HG02852 (cell line): Measurements from ENCODE around the gene NTRK3.

Experiments used
- ATAC-seq: cut with Tn5 transposase; IDR thresholded peaks from one replicate; pipeline ENCODE4 v1.9.1; 2021; ENCODE audit warnings: mild to moderate bottlenecking, moderate library complexity; ENCODE audit not compliant: unreplicated experiment

NTRK3 gene

DNA sequence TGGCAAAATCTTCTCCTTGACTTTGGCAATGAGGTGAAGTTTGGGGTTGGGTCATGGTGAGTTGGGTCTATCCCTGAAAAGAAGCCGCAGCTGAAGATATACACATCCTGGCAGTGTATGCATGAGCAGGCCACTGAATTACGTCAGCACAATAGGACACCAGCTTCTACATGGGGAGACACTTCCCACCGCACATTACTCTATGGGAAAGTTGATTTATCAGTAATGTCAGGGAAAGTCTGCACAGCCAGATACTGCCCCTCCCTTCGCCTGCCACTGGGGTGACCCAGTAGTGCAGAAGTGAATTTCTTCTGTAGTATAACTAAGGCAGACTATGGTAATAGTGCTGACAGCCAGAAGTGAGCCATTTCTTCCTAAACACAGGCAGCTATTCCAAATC is 245.0 kb downstream of the NTRK3 start:
- no peak for ATAC-seq

DNA sequence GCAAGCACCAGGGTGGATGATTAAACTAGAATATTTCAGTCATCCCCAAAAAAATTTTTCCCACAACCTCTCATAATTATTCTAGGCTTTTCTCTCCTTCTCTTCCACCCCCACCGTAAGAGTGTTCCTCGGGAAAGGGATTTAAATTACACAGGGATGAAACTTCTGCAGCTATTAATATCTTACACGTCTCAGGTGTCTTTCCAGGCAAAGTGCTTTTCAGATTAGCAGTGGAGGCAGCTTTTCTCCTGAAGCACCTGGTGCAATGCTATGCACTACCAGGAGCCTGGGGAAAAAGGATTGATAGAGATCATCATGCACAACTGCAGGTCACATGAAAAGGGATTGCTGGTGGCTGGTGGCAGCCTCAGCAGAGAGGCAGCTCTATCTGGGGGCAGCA is 250.4 kb downstream of the NTRK3 start:
- ATAC-seq, result no peak

DNA sequence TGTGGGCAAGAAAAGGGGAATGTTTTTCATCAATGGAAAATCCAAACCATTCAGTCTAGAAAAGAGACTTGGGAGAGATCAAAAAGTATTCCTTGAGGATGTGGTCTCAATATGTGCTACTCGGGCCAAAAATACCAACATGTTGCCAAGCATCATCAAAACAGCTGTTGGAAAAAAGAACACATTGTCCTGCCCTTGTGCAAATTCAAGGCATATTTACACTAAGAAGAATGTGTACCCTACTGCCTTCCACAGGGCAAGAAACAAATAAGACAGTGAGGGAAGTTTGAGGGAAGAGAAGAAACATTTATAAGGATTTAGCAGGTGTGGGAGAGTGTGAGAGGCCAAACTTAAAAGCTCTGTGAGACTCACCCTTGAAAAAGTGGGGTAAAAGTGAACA is 252.1 kb downstream of the NTRK3 start:
- ATAC-seq, result no peak

DNA sequence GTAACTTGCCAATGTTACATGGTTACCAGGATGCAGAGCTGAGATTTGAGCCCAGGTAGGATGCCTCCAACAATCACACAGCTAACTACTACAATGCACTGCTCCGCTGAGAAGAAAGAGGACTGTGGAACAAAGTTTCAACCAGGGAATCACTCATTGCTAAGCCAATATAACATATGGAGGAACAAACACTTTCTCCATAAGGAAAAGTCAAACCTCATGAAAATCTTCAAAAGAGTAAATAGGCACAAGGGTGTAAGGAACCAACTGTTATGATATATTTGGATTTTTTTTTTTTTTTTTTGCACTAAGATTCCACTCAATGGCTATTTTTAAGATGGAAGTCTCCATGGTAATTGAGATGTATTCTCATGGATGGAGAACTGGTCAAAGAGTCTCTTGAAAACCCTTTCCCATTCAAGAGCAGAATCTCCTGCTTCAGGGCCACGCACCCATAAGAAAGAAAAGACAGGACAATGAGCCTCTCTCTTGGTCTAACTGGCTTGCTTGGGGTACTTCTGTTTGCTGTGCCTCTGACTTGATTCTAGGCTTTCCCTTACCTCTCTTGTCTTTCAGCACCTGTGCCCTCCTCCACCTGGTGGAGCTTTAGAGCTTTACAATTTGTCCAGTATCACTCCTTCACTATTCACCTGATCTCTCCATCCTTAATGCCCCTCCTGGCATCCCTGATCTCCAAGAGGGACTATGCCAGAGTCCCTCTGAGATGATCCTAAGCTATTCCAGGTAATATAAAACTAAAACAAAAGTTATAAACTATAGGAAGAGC is 252.8 kb downstream of the NTRK3 start:
- ATAC-seq, result no peak

DNA sequence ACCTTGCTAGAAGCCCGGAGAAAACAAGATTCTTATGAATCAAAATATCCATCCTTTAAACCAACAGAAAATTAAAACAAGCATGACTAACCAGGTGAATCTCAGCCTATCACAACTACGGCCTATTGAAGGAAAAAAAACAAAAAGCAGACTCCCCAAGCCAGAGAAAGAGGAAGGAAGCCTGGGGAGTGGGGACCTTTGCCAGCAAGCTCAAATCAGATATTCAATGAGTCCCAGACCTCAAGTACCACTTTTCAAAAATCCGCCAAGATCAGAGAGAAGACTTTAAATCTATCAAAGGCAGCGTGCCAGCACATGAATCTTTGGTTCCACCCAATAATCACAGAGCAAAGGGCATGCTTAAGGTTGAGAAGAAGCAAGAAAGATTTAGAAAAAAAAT is 253.8 kb downstream of the NTRK3 start:
- no peak for ATAC-seq

DNA sequence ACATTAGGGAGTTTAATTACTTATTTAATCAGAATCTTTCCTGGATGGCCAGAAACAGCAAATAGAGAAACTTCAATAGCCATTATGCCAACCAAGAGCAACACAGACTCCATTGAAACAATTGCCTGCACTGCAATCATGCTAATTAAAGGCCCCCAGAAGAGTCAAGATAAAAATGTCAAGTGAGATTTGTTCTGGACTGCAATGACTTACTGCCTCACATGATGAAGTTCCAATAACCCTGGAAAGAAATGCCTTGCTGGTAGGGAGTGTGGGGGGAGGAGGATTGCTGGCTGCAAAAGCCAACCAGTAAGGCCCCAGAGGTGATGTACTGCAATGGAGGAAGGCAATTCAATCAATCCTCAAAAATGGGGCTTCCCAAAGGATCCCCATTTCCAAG is 257.9 kb downstream of the NTRK3 start:
- ATAC-seq, result no peak

DNA sequence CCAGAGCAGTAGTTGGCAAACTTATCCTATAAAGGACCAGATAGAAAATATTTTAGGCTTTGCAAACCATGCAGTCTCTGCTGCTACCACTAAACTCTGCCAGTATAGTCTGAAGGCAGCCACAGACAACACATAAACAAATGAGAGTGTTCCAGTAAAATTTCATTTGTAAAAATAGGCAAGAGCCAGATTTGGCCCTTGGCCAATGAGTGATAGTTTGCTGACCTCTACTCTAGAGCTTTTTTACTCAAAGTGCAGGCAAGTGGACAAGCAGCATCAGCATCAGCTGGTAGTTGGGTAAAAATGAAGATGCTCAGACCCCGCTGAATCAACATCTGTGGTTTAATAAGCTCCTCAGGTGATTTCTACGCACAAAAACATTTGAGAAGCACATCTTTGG is 269.8 kb downstream of the NTRK3 start:
- ATAC-seq, result no peak

DNA sequence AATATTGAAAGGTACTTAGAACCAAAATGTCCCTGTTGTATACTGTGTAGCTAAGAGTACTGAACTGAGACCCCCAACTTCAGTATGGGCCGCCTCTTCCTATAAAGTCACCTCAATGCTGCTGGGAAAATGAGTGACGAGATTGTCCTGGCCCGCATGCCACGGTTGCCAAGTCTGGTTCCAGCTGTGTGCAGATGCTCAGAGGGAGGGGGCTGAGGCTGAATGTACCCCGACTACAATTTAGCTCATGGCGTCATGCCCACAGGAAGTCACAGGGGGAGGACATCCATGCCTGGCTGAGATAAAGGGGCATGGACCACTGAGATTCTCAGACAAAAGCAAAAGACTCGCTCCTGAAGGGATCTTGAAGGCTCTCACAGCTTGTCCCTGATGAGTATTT is 271.1 kb downstream of the NTRK3 start:
- no peak for ATAC-seq

DNA sequence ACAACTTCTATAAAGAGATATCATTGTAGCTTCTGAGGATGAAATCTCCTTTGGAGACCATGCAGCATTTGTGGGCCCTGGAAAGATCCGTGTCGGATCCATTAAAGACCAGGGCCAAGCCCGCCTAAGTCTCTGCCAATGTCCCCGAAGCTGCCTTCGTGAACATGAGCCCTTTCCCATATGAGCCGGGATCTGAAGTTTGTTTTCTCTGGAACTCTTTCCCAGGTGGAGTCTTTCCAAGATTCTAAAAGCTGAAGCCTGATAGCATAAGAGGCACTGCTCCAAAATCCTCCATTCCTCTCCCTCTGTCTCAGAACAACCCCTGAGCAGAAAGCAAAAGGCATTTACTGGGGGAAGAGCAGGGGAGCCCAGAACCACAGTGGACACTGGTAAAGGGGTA is 274.6 kb downstream of the NTRK3 start:
- no peak for ATAC-seq

DNA sequence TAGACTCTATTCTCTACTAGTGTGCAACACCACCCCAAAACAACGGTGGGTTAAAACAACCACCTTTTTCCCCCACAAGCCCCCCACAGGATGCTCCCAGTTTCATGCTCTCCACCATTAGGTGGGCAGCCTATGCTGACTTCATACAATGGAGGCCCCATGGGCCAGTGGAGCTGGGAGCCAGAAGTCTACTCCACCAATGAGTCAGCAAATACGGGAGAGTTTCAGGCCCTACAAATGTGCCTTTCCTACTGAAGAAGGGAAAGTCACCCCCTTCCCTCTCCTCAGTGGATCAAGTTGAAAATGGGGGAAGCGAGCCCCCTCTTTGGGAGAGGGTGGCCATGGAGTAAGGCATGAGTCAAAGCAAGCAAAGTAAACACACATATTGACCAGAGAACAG is 278.6 kb downstream of the NTRK3 start:
- no peak for ATAC-seq

DNA sequence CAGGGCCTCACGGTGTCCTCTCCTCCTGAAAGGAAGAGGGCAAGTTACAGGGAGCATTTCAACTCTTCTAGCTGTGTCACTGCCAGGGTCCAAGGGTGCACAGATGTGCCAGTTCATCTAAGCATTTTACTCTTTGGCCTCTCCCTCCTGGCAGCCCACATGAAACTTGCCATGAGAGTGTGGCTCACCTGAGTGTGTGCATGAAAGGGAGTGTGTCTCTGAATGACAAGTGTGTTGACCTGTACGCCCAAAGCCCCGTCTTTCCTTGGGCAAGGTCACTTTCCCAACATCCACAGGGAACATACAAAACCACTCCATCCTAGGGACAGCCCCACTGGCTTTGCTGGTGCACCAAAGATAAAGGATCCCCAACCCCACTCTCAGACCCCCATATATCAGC is 280.0 kb downstream of the NTRK3 start:
- no peak for ATAC-seq

DNA sequence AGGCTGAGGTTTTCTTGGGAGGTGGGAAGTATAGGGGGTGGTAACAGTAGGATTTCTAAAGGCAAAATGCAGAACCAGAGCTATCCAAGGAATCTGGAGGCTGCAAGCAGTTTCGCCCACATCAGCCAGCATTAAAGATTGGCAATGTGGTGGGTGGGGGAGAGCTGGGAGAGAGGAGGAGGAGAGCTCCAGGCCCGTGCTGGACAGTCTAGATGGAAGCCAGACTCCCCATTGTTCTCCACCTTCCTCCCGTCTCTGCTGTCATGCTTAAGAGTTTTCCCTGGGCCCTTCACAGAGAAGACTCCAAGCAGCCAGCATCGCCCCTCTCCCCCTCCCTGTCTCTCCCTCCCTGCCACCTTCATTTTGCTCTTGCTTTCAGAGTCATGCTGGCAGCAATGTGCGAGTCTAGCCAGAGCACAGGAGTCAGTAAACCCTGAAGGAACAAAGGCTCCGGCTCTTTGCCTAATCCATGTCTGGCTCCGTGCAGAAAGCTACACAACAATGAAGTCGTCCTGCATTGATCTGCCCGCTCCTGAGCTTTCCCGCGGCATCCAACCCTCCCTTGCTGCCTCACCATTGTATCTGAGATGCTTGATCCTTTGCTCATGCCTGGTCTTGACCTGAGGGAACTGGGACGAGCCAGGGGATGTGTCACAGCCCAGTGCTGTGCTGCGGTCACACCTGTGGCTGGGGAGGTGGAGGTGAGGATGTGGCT is 282.9 kb downstream of the NTRK3 start:
- no peak for ATAC-seq

DNA sequence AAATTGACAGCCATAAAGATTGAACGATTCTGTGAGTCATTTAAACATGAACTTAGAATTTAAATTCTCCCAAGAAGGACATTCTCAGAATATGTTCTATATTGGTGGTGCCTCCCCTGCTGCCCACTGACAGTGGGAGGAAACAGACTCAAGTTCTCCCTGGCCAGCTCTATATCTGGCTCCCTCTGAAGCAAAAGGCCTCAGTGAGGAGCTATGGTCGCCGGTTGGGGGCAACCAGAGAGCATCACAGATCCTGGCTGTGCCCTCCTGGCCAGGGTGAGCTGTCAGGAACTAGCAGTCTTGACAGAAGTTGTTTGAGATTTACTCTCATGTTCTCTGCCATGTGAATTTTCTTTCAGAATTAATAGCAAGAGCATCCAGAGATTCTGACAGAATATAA is 285.5 kb downstream of the NTRK3 start:
- ATAC-seq, result no peak

DNA sequence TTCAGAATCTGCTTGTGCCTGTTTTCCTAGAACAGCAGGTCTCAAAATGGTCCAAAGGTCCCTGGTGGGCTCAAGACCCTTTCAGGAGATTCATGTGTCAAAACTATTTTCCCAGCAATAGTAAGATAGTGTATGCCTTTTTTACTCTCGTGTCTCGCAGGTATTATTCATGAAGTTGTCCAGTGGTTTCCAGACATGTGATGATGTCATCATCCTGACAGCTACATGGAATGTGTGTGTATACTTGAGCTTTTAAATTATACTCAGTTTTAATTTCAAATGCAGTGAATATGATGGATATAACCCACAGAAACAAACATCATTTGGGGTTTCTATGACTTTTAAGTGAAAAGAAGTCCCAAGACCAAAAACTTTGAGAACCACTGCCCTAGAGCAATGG is 288.6 kb downstream of the NTRK3 start:
- ATAC-seq, result no peak

DNA sequence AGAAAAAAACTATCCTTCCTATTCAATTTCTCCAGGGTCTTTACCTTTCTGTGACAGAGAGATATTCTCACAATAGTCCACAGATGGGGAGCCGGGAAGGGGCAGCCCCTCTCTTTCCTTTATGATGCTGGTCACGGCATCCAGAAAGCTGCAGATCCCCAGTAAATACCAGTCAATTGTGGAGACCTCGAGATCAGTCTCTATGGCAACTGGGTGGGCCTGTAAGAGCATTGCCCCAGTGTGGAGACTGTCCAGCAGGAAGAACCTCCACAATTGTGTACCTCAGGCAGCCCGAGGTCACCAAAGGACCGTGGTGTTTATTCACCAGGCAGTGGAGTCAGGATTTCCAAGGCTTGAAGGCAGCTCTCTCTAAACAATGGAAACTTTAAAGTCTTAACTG is 291.2 kb downstream of the NTRK3 start:
- no peak for ATAC-seq

DNA sequence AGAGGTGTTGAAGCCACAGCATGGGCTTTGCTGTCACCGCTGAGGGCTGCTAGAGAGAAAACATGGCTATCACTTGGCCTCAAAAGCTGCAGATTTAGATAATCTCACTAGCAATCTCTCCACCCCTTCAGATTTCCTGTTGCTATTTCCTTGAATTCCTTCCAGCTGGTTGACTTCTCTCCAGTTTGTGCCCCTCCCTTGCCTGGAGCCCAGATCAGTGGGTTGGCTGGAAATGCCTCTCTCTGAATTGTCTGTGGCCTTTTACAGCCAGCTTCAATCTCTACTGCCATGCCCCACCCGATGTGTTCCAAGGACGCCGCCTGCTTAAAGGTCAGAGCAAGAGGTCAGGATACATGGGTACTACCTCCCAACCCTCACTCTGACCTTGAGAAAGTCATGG is 294.1 kb downstream of the NTRK3 start:
- ATAC-seq, result no peak

DNA sequence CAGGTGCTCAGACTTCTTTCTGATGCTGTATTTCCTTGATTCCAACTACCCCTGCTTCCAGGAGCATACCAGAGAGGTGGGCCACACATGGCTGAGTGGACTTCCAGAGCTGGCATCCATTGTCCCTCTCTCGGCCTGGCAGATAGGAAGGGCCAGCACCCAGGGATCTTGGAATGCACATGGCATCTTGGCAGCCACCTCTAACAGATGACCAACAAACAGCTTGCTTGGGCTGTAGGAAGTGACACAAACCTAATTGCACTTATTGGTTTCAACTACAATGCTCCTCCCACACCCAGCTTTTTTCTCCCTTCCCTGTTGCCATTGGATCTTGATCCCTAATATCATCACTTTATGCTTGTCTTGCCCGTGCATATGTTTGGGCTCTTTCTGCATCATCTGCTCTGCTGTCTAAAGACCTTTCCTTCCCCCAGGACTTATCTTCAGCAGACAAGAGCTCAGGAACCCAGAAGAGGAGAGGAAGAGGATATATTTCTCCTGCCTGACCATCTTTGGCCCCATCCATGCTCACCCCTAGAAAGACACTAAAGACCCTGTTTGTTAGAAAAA is 294.6 kb downstream of the NTRK3 start:
- no peak for ATAC-seq

DNA sequence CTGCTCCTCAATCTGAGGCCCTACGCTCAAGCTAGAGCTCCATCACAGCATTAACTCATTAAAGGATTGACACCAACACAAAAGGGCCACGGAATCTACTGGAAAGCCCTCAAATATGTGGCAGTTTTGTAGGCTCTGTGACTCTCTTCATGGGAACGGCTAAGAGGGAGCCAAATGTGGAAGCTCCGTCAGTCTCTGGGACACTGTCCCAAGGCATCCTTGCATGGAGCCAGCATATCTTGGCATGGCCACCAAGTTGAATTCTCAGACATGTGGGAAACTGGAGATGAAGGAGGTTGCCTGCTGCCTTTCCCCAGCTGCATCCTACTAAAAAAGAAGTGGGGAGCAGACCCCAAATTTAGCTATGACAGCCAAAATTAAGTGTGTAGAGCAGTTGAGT is 296.9 kb downstream of the NTRK3 start:
- no peak for ATAC-seq

DNA sequence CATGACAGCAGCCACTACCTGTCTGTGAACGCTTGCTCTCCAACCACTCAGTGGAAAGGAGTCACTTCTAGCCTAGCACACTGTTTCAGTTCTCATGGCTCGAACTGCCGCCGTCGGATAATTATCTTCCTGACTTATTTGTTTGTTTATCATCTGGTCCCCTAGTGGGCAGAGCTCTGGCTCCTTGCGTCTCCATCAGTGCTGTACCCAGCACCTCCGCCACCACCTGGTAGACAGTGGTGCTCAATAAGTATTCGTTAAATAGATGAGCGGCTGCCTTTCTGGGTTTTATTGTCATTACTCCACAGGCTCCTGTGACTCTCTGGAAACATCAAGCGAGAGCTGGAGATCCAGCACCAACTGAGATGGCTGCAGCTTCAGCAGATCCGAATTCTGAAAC is 297.5 kb downstream of the NTRK3 start:
- ATAC-seq, result no peak

DNA sequence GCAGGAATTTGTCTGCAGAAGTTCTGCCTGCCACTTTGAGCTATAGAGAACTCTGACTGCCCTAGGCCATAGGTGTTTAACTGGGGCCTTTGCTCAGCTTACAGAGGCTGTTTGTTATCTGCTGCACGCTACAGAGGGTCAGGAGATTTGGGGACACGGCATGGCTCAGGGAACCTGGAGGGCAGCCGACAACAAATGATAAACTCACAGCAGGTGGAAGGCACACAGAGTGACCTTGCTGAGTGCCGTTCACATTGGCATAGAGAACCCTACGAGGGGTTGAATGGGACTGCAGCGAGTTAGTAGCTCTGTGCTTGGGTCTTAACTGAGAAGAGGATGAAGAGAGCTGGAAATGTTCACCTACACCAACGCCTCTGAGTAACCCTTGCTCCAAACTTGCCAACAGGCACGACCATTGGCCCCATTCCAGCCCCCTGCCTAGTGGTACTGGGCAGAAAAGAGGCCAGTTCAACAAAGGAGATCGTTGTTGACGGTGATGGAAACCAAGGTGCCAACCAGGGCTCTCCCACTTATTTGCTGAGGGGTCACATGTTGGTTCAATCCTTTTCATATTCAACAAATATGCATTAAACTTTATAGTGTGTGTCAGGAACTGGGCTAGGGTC is 301.1 kb downstream of the NTRK3 start:
- ATAC-seq, result no peak

DNA sequence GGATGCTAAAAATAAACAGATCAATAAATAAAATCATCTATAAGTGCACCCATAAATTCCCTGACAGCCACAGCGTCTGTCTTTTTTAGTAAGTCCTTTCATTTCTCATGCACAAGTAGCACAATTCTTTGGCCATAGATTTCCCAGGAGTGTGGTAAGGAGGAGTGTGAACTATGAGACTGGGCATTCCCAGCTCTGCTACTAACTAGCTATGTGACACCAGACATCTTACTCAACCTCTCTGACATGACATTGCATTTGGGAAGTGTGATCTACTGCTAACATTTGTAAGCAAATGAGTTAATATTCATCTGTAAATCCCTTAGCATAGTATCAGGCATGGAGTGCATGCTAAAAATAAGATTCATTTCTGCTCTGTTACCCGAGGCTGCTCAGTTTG is 301.7 kb downstream of the NTRK3 start:
- ATAC-seq, result no peak

DNA sequence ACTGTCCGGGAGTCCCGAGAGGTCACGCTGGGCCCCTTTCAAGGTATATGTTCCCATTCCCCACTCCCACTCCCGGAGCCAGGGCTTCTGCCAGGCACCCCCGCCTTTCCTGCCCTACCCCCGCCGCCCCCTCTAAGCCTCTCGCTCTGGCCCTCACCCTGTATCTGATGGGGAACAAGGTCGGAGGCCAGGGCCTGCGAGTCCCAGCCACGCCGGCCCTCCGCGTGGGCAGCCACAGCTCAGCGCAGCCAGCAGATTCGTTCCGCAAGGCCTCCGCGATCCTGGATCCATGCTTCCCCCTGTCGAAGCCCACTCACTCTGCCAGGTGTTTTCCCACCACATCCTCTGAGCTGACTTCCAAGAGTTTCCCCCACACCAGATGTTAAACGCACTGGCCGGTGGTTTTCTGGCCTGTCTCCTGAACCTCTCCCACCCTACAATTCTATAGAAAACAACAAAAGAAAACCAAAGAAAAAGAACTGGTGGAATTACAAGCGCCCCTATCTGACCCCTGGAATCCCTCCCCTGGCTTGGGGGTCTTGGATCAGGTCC is 303.7 kb downstream of the NTRK3 start:
- ATAC-seq, result no peak
